ENCODE data around the gene ENOX1. TPM values are rescaled to one million over a fixed set of nuclear protein-coding genes. Genes with fewer than 3 reads are reported as not detected.

The ENOX1 gene
- total and polyA plus RNA-seq, 2 of the 8 experiments (the other 6 are each of a cell fraction or from before 2014, with no cell fraction given): 0.23 to 0.37 TPM

DNA sequence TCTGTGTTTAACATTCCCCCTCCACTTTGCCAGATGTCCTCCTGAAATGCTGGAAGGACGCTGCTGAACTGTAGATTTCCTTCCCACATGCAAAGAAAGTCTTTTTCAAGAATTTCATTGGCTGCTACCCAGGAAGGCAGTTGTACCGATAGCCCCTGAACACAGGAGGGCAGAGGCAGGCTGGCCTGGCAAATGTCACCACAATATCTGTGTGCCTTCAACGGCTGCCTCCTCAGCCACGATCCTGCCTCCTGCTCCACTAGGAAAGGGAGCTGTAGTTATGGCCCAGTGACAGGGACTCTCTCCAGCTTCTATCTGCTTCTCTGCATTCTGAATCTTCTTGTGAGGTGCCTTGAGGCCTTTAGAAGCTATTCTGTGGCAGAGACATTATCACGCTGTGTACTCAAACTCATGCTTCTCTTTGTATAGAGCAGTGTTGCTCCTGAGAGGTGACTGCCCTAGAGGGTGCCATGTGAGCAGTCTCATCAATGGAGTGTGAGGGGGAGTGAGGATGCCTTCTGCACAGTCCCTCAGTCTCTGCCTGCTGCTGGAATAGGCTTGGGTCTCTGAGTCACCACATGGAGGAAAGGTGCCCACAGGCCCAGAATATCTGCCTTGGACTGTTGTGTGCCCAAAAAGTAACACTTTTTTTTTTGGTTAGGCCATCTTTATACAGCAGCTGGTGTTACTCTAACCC, 483.6 kb downstream of the ENOX1 start:
- H3K79me2 ChIP-seq (ENCODE audit: control insufficient read depth in 1 of 2, insufficient read depth in 2 of 2, low read length in 2 of 2): no peaks in the 10 kb centered on the region

More for the DNA sequence above, 483.6 kb downstream of the ENOX1 start:
- WGBS, 2 experiments (ENCODE audit: extremely low coverage in 1 of 2, insufficient coverage in 1 of 2, insufficient read length in 1 of 2, insufficient replicate concordance in 2 of 2, low coverage in 1 of 2, low lambda C conversion rate in 2 of 2, missing lambda C conversion rate in 1 of 2): 48% methylated on average over 5 of the region's 5 CpGs; no CpG with 5 or more reads in 1 of the 2 experiments
- Histone ChIP-seq H4K20me1 (replicated peaks in 1 of 2; ENCODE audit: control insufficient read depth in 1 of 2, insufficient read depth in 2 of 2, low read length in 2 of 2) (no peaks in the 10 kb centered on the region), H2BK12ac (ENCODE audit: low read depth, low read length) (no peak overlapping the region; the same call in 1 of the 2 replicates), H3K4me3 (ENCODE audit: extremely low read depth in 1 of 4, insufficient read depth in 2 of 4, low read depth in 3 of 4, low read length in 4 of 4) (no peak overlapping the region), H2BK15ac (ENCODE audit: low read length) (no peak overlapping the region), H3K4ac (replicated peaks; ENCODE audit: insufficient read length, low read depth, low read length) (no peak overlapping the region), H3K23me2 (ENCODE audit: low read depth, low read length) (no peaks in the 10 kb centered on the region; the same call in 1 of the 2 replicates), H3K27ac (ENCODE audit: low read depth, low read length) (no peak overlapping the region), H3K4me1 (replicated peaks in 1 of 4; ENCODE audit: control insufficient read depth in 3 of 4, insufficient read depth in 4 of 4, low read length in 3 of 4) (peaks cover 0 to 6% (median 0%) of the 10 kb centered on the region in 4 experiments; a peak in 1 of 7 replicates), H2BK120ac (replicated peaks; ENCODE audit: low read depth, low read length) (no peak overlapping the region), H4K5ac (ENCODE audit: insufficient read length, low read depth, low read length) (no peak overlapping the region), H2AK5ac (ENCODE audit: low read depth, low read length) (no peak overlapping the region), H2BK5ac (ENCODE audit: low read depth, low read length) (no peak overlapping the region), H4K91ac (replicated peaks; ENCODE audit: insufficient read length, low read length) (no peak overlapping the region), H3K56ac (replicated peaks; ENCODE audit: insufficient read length, low read depth, low read length) (no peak overlapping the region), H2BK20ac (ENCODE audit: low read length) (no peak overlapping the region), H3K27me3 (replicated peaks in 1 of 4; ENCODE audit: control insufficient read depth in 3 of 4, extremely low read depth in 1 of 4, insufficient read depth in 3 of 4, low read length in 3 of 4) (no peaks in the 10 kb centered on the region; a peak in 2 of 7 replicates), H2AFZ (ENCODE audit: low read length) (0 out of 2 replicates have a peak overlapping the region, but pooled peaks have one; percentile 11), H3K9me3 (ENCODE audit: insufficient read depth in 2 of 2, low read depth in 1 of 2, low read length in 1 of 2) (no peaks in the 10 kb centered on the region), H3K18ac (ENCODE audit: extremely low read depth, low read length) (no peak overlapping the region), H3K79me1 (ENCODE audit: low read depth, low read length) (no peaks in the 10 kb centered on the region), H4K8ac (ENCODE audit: extremely low read depth, insufficient read depth, low read length) (no peak overlapping the region), H3K9ac (replicated peaks in 1 of 4; ENCODE audit: extremely low read depth in 1 of 4, low read depth in 3 of 4, low read length in 3 of 4) (no peak overlapping the region), H3K36me3 (ENCODE audit: control insufficient read depth in 2 of 4, insufficient read depth in 4 of 4, low read length in 3 of 4) (no peaks in the 10 kb centered on the region), H3K14ac (ENCODE audit: insufficient read length) (no peak overlapping the region), H3K4me2 (ENCODE audit: insufficient read depth in 1 of 2, low read depth in 2 of 2, low read length in 2 of 2) (no peak overlapping the region), H3K23ac (ENCODE audit: insufficient read length) (no peak overlapping the region)
- peak; percentile 88 for FAIRE-seq
- ChIA-PET CTCF (ENCODE audit: partially characterized antibody) (interaction anchor here (0.6 to 2.6 kb wide), 20 partner anchors 11 to 708 kb away, joined by 3 to 9 read pairs (median 3); no protein-coding TSS in a partner anchor), POLR2A (ENCODE audit: partially characterized antibody) (no interaction called here)
- TF ChIP-seq HDAC6 (IDR thresholded peaks at IDR 0.05; ENCODE audit: low read depth, low read length): no peak
- TF ChIP-seq, protein P1, sequence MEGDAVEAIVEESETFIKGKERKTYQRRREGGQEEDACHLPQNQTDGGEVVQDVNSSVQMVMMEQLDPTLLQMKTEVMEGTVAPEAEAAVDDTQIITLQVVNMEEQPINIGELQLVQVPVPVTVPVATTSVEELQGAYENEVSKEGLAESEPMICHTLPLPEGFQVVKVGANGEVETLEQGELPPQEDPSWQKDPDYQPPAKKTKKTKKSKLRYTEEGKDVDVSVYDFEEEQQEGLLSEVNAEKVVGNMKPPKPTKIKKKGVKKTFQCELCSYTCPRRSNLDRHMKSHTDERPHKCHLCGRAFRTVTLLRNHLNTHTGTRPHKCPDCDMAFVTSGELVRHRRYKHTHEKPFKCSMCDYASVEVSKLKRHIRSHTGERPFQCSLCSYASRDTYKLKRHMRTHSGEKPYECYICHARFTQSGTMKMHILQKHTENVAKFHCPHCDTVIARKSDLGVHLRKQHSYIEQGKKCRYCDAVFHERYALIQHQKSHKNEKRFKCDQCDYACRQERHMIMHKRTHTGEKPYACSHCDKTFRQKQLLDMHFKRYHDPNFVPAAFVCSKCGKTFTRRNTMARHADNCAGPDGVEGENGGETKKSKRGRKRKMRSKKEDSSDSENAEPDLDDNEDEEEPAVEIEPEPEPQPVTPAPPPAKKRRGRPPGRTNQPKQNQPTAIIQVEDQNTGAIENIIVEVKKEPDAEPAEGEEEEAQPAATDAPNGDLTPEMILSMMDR (IDR thresholded peaks at IDR 0.05; ENCODE audit: control extremely low read depth in 1 of 3, insufficient read depth in 1 of 3, low read depth in 1 of 3, low read length in 3 of 3): peak; percentile 74 to 94 (median 79)
- TF ChIP-seq, protein P2, sequence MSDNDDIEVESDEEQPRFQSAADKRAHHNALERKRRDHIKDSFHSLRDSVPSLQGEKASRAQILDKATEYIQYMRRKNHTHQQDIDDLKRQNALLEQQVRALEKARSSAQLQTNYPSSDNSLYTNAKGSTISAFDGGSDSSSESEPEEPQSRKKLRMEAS (IDR thresholded peaks at IDR 0.05): 0 out of 2 replicates have a peak, but pooled peaks have one; percentile 14
- TF ChIP-seq RNF2 (IDR thresholded peaks at IDR 0.05; ENCODE audit: borderline replicate concordance, low read depth, low read length, missing control alignments, poor library complexity, severe bottlenecking): no peak
- peak; percentile 97 for TF ChIP-seq RAD21 (IDR thresholded peaks at IDR 0.05 in 1 of 2, conservative IDR thresholded peaks at IDR 0.05 in 1 of 2; ENCODE audit: low read depth in 2 of 2, low read length in 2 of 2)
- DNase-seq (ENCODE audit: low read depth in 1 of 2, low spot score in 2 of 2): peak; percentile 38 to 72

All from H1 (cell line).